Activated CD4-positive, alpha-beta T cell treated with anti-CD3 and anti-CD28 coated beads, Interleukin-10, Interleukin-2, amounts not matched to agents 100 ng/mL and 50 ng/mL, durations not matched to agents 16 hours and 8 hours (primary cell): ENCODE data around the gene STRN.
A peak's percentile ranks its signal among the peaks of the same experiment; 100 is the strongest.
"Not testable (repeated sequence)": the region's sequence is repeated elsewhere in the genome, so short reads cannot be mapped to it uniquely, and the experiment has no call there.

Experiments
- DNase-seq: peaks from one replicate; pipeline ENCODE4 v3.0.0-alpha.2; 2020

Gene STRN

GRCh38 chr2:36834203-36834602 is 132.1 kb downstream of the STRN start:
- no peak for DNase-seq

DNA sequence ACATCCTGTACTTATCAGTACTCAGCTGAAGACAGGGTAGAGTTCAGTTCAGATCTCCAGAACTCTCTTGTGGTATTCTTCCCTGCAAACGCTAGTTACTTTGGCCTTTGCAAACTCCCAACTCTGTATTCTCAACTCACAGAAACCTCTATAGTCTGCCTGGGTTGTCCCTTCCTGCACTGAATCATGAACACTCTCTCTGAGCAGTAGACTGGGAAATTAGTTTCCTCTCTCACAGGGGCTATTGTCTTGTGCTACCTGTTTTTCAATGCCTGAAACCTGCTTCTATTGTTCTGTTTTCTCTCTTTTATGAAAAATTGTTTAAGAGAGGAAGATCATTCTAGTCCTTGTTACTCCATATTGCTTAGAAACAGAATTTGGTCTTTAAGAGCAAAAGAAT is 135.2 kb downstream of the STRN start:
- DNase-seq: no peak

- not testable (repeated sequence) for DNase-seq
These were observed 141.7 kb downstream of the STRN start for GRCh38 chr2:36824683-36825082.

- DNase-seq: no peak
These were observed 142.1 kb downstream of the STRN start for GRCh38 chr2:36824273-36824672.

DNA sequence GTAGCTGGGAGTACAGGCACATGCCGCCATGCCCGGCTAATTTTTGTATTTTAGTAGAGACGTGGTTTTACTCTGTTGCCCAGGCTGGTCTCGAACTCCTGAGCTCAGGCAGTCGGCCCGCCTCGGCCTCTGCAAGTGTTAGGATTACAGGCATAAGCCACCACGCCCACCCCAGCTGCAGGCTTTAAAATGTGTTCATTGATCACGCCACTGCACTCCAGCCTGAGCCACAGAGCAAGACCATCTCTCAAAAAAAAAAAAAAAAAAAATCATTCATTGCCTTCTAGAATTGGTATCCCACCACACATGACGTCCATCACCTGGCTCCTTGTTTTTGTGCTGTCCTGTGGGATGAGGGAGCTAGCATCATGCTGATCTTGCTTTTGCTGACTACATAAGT is 142.5 kb downstream of the STRN start:
- no peak for DNase-seq

- DNase-seq: no peak
These were observed 145.3 kb downstream of the STRN start for GRCh38 chr2:36820942-36821605.

GRCh38 chr2:36819095-36819711 is 147.1 kb downstream of the STRN start:
- DNase-seq: no peak

DNA sequence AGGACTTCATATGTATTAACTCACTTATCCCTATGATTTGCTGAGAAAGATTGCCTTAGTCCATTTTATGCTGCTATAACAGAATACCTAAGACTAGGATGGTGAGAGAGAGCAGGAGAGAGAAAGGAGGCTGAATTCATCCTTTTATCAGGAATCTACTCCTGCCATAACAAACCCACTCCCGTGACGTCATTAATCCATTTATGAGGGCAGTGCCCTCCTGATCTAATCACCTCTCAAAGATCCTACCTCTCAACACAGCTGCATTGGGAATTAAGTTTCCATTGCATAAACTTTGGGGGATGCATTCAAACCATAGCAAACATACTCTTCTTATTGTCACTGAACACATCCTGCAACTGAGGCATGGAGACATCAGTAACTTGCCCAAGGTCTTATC is 147.8 kb downstream of the STRN start:
- DNase-seq: no peak

GRCh38 chr2:36812196-36812595 is 154.1 kb downstream of the STRN start:
- no peak for DNase-seq

DNA sequence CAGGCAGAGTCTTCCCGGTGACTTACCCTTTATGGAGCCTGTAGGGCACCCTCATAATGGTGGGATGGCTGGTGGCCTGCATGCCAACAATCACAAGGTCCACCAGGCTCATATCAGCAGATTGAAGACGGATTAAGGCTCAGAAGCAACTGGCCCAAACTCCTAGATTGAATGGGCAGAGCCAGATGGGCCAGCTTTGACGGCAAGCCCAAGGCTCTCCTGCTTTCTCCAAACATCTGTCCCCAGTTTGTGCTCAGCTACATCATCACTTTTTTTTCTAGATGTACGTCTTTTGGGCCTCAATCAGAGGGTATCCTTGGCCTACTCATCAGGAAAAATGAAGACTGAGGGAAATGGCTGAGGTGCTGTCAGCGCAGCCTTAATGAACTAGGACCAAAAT is 155.3 kb downstream of the STRN start:
- no peak for DNase-seq

GRCh38 chr2:36809069-36809445 is 157.3 kb downstream of the STRN start:
- DNase-seq: no peak

DNA sequence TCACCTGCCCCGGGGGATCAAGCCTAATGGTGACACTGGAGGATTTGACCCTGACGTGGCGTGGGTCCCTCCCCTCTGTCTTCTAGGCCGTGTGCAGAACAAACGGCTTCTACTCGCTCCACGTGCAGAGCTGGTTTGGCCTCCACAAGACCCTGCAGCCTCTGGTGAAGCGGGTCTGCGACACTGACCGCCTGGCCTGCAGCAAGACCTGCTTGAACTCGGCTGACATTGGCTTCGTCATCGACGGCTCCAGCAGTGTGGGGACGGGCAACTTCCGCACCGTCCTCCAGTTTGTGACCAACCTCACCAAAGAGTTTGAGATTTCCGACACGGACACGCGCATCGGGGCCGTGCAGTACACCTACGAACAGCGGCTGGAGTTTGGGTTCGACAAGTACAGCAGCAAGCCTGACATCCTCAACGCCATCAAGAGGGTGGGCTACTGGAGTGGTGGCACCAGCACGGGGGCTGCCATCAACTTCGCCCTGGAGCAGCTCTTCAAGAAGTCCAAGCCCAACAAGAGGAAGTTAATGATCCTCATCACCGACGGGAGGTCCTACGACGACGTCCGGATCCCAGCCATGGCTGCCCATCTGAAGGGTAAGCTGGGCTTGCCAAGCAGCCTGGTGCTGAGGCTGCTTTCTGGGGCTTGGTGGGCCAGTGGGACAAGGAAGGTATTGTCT is 157.8 kb downstream of the STRN start:
- DNase-seq: no peak

DNA sequence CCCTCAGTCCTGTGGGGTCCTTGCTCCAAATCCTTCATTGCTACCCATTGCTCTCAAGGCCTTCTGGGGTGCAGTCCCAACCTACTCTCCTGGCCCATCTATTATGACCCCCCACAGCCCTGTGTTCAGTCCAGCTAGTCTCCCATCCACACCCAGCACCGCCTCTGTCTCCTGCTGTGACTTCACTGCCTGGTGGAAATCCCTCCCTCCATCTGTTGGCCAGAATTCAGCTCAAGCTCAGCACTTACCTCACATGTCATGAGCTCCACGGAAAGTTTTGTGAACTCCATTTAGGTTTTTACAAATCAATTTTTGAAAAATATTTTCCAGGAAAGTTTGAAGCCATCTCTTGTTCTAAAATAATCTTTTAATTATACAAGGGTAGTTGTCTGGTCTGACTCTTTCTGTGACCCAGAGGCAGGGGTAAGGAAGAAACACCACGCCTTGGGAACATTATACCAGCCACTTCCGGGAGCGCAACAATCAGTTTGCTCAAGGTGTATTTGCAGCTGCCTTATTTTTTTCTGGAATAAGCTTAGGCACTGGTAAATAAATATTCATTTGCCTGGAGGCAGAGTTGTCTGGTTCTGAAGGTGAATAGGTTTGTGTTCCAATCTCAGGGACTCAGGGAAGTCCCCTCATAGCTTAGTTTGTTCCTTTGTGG is 159.0 kb downstream of the STRN start:
- no peak for DNase-seq

DNA sequence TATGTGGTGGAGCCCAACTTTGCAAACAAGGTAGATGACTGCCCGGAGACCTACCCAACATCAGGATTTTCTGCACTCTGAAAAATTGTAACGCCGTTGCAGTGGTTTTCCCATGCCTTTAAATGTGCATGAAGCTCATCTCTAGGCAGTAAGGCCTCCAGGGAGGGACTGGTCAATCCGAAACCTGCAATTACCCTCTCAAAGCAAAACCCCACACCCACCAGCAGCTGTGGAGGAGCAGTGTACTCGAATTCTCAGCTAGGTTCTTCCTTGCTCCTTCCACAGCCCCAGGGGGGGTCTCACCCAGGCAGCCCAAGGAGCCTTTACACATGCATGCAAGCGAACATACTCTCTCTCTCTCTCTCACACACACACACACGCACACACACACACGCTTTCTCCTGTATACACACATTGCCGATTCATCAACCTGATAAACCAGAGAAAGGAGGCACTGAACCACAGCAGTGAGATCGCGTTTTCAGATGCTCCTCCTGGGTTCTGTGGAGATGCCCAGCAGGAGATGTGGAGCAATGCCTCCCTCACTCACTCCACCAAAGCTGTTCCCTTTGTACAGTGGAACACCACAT is 160.6 kb downstream of the STRN start:
- DNase-seq: no peak

GRCh38 chr2:36802952-36803351 is 163.4 kb downstream of the STRN start:
- DNase-seq: no peak

GRCh38 chr2:36801088-36801487 is 165.2 kb downstream of the STRN start:
- peak; percentile 16 for DNase-seq

DNA sequence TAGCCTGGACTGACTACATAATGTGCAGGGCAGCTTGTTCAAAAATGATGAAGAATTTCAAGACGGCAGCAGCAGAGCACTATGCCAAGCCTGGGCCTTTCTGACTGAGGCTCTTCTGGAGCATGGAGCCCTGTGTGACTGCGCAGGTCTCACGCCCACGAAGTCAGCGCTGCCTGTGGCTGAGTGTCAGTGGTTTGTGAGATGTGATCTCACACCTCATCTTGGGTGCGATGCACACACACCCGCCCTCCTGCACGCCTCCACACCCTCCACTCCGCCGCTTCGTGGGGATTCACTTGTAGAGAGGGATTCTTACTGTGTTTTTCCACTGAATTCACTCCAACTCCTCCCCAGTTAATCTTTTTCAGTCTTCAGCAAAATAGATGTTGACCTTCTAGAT is 166.0 kb downstream of the STRN start:
- peak; percentile 48 for DNase-seq

DNA sequence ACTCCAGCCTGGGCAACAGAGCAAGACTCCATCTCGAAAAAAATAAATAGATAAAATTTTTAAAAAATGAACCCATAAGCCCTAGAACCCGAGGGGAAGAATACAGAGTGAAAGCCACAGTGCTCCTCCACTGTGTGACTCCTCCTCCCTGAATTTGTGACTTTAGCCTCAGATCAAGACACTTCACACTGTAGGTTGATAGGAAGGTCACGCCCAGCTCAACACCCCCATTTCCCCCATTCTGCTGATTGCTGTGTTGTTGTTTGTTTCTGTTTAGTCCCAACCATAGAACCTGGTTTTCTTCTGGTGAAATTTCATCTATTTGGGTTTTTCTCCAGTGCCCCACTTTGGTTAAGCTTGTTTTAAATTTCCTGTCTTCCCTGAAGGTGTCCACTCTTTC is 167.6 kb downstream of the STRN start:
- no peak for DNase-seq

- no peak for DNase-seq
These were observed 168.8 kb downstream of the STRN start for GRCh38 chr2:36797324-36798070.
